GM12874 (cell line): ENCODE measurements around the gene ELMO1.

Experiments used
- CTCF ChIP-seq: IDR thresholded peaks from 2 replicates; pipeline ENCODE4 v1.5.1; 2011; ENCODE audit warnings: low read depth, mild to moderate bottlenecking, control low read depth, low read length, moderate library complexity; ENCODE audit not compliant: insufficient read depth

Gene ELMO1

GRCh38 chr7:37297546-37297945, 151.1 kb downstream of the ELMO1 start:
- no peak for TF ChIP-seq CTCF

GRCh38 chr7:37295401-37295800, 153.3 kb downstream of the ELMO1 start:
- no peak for TF ChIP-seq CTCF

GRCh38 chr7:37290731-37291130, 157.9 kb downstream of the ELMO1 start:
- TF ChIP-seq CTCF: no peak

- no peak for TF ChIP-seq CTCF
These were observed 158.9 kb downstream of the ELMO1 start for GRCh38 chr7:37289781-37290180.

- no peak for TF ChIP-seq CTCF
These were observed 159.3 kb downstream of the ELMO1 start for GRCh38 chr7:37289367-37289766.

GRCh38 chr7:37287131-37287855, 161.4 kb downstream of the ELMO1 start:
- no peak for TF ChIP-seq CTCF

- no peak for TF ChIP-seq CTCF
These were observed 162.2 kb downstream of the ELMO1 start for GRCh38 chr7:37286454-37286832.
